ENCODE measurements around the gene SPACA1.

DNA sequence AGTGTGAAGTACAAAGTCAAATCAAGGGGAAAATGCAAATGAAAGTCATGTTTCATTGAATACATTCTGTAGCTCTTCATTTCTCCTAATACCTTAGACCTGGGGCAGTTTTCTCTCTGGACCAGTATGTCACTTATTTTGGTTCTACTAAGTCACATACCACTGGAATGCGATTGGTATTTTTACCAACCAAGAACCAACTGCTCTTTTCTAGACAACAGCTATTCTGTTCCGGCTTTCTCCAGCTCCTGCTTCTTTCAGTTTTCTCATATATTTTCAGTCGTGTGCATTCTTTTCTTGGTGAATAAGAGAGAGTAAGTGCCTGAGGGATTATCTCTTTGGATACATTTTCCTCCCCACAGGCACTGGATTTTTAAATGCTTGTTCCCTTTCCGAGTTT lies 39.2 kb upstream of the SPACA1 start:
- TF ChIP-seq, protein P1, sequence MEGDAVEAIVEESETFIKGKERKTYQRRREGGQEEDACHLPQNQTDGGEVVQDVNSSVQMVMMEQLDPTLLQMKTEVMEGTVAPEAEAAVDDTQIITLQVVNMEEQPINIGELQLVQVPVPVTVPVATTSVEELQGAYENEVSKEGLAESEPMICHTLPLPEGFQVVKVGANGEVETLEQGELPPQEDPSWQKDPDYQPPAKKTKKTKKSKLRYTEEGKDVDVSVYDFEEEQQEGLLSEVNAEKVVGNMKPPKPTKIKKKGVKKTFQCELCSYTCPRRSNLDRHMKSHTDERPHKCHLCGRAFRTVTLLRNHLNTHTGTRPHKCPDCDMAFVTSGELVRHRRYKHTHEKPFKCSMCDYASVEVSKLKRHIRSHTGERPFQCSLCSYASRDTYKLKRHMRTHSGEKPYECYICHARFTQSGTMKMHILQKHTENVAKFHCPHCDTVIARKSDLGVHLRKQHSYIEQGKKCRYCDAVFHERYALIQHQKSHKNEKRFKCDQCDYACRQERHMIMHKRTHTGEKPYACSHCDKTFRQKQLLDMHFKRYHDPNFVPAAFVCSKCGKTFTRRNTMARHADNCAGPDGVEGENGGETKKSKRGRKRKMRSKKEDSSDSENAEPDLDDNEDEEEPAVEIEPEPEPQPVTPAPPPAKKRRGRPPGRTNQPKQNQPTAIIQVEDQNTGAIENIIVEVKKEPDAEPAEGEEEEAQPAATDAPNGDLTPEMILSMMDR (IDR thresholded peaks at IDR 0.05; ENCODE audit: low read depth, low read length, missing input control) = no peak
- TF ChIP-seq GABPA (IDR thresholded peaks at IDR 0.05 in 1 of 2, conservative IDR thresholded peaks at IDR 0.05 in 1 of 2) (no peak), YY1 (IDR thresholded peaks at IDR 0.05) (no peak)
- TF ChIP-seq, protein P2, sequence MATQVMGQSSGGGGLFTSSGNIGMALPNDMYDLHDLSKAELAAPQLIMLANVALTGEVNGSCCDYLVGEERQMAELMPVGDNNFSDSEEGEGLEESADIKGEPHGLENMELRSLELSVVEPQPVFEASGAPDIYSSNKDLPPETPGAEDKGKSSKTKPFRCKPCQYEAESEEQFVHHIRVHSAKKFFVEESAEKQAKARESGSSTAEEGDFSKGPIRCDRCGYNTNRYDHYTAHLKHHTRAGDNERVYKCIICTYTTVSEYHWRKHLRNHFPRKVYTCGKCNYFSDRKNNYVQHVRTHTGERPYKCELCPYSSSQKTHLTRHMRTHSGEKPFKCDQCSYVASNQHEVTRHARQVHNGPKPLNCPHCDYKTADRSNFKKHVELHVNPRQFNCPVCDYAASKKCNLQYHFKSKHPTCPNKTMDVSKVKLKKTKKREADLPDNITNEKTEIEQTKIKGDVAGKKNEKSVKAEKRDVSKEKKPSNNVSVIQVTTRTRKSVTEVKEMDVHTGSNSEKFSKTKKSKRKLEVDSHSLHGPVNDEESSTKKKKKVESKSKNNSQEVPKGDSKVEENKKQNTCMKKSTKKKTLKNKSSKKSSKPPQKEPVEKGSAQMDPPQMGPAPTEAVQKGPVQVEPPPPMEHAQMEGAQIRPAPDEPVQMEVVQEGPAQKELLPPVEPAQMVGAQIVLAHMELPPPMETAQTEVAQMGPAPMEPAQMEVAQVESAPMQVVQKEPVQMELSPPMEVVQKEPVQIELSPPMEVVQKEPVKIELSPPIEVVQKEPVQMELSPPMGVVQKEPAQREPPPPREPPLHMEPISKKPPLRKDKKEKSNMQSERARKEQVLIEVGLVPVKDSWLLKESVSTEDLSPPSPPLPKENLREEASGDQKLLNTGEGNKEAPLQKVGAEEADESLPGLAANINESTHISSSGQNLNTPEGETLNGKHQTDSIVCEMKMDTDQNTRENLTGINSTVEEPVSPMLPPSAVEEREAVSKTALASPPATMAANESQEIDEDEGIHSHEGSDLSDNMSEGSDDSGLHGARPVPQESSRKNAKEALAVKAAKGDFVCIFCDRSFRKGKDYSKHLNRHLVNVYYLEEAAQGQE (IDR thresholded peaks at IDR 0.05) = no peak
